Left ventricle myocardium inferior (tissue), 1 donor: ENCODE data around the gene PPP4R1. TPM values are rescaled to one million over a fixed set of nuclear protein-coding genes. Genes with fewer than 3 reads are reported as not detected.
A peak's percentile ranks its signal among the peaks of the same experiment; 100 is the strongest.

Experiments used
- DNase-seq: peaks from one replicate; pipeline ENCODE4 v3.0.0-alpha.2; 2020
- H3K27ac ChIP-seq: fragments of 200-600 bp; replicated peaks from 2 replicates; pipeline ENCODE4 v1.8.0; 2021
- H3K27me3 ChIP-seq: fragments of 200-600 bp; 2 replicates; pipeline ENCODE4 v1.8.0; 2021; ENCODE audit warnings: low read depth
- H3K36me3 ChIP-seq: fragments of 200-600 bp; 2 replicates; pipeline ENCODE4 v1.8.0; 2021
- H3K4me1 ChIP-seq: fragments of 200-600 bp; 2 replicates; pipeline ENCODE4 v1.8.0; 2021
- H3K4me3 ChIP-seq: fragments of 200-600 bp; 2 replicates; pipeline ENCODE4 v1.8.0; 2021; ENCODE audit warnings: mild to moderate bottlenecking, moderate library complexity
- H3K9me3 ChIP-seq: fragments of 200-600 bp; replicated peaks from 2 replicates; pipeline ENCODE4 v1.8.0; 2021
- intact Hi-C: fragments of 100-400 bp; cut with micrococcal nuclease; formaldehyde crosslinking; loops from one replicate; pipeline ENCODE4 v1.11.0; 2022
- total RNA-seq: library from RNA; stranded (reverse); fragmentation: NEBNext Ultra II Directional; extraction: Animal tissue kit (Norgen Biotek cat#: 25700); gene quantifications from one replicate; pipeline ENCODE4 v1.2.1, GENCODE V29; 2021
- TF ChIP-seq, protein P1 (sequence below): fragments of 200-600 bp; IDR thresholded peaks from 2 replicates; pipeline ENCODE4 v1.8.0; 2021; ENCODE audit warnings: antibody characterized with exemption, mild to moderate bottlenecking, borderline replicate concordance
- donor health status: DM: no; HTN: yes; CAD: no; lungs with severe emphysema.

PPP4R1 gene
- total RNA-seq, 1 donor from 2014 or later: 53.5 TPM

DNA sequence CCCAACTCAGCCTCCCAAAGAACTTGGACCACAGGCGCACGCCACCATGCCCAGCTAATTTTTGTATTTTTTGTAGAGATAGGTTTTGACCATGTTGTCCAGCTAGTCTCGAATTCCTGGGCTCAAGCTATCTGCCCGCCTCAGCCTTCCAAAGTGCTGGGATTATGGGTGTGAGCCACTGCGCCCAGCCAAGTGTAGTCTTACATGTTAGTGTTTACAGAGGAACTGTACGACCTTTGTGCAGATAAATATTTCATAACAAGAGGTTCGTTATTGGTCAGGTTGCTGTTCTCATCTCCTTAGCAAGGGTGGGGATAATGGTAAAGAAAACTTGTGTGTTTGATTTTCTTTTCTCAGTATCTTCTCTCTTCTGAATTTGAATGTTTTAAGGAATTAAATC is 92.6 kb downstream of the PPP4R1 start:
- H3K36me3 ChIP-seq: peaks cover 49% of the 10 kb centered on the region

DNA sequence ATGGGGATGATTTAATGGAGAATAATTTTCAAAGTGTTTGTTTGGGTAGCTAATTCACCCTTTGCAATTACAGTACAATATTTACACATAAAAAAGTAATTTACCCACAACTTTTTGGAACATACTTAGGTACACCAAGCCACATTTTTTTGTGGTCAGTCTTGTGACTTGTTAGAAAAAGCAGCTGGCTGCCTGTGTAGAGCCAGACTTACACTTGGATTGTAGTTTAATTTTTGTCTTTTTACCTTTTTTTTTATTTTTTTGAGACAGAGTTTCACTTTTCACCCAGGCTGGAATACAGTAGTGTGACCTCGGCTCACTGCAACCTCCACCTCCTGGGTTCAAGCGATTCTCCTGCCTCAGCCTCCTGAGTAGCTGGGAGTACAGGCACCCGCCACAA is 93.7 kb downstream of the PPP4R1 start:
- Histone ChIP-seq H3K4me1 (peaks cover 16% of the 10 kb centered on the region), H3K9me3 (no peaks in the 10 kb centered on the region), H3K36me3 (peaks cover 38% of the 10 kb centered on the region), H3K4me3 (no peak overlapping the region), H3K27me3 (no peaks in the 10 kb centered on the region), H3K27ac (no peak overlapping the region)
- no peak for DNase-seq
- intact Hi-C loops: no loop called here
- TF ChIP-seq, protein P1, sequence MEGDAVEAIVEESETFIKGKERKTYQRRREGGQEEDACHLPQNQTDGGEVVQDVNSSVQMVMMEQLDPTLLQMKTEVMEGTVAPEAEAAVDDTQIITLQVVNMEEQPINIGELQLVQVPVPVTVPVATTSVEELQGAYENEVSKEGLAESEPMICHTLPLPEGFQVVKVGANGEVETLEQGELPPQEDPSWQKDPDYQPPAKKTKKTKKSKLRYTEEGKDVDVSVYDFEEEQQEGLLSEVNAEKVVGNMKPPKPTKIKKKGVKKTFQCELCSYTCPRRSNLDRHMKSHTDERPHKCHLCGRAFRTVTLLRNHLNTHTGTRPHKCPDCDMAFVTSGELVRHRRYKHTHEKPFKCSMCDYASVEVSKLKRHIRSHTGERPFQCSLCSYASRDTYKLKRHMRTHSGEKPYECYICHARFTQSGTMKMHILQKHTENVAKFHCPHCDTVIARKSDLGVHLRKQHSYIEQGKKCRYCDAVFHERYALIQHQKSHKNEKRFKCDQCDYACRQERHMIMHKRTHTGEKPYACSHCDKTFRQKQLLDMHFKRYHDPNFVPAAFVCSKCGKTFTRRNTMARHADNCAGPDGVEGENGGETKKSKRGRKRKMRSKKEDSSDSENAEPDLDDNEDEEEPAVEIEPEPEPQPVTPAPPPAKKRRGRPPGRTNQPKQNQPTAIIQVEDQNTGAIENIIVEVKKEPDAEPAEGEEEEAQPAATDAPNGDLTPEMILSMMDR: no peak

More for the DNA sequence above, 92.6 kb downstream of the PPP4R1 start:
- DNase-seq: no peak
- intact Hi-C loops: no loop called here
- TF ChIP-seq, protein P1: no peak
- Histone ChIP-seq H3K27me3 (no peaks in the 10 kb centered on the region), H3K4me3 (no peak overlapping the region), H3K9me3 (no peaks in the 10 kb centered on the region), H3K4me1 (peaks cover 14% of the 10 kb centered on the region), H3K27ac (no peak overlapping the region)

DNA sequence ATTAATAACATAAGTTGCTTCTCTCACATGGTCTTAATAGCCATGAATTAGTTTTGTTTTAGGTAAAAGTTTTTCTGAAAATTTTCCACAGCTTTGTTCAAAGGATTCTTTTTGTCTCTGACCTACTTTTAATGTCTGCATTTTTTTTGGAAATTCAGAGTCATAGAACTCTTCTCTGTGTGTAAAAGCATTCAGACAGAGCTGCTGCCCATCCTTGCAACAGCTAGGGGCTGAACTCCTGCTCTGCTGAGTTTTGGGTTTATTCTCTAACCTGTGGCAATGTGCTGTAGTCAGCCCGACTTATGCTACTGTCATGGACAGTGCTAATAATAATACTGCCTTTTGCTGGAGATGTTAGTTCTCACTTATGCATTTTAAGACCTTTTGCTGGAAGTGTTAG is 95.0 kb downstream of the PPP4R1 start:
- Histone ChIP-seq H3K36me3 (peaks cover 27% of the 10 kb centered on the region), H3K27me3 (no peaks in the 10 kb centered on the region), H3K4me3 (no peak overlapping the region), H3K27ac (no peak overlapping the region), H3K4me1 (peaks cover 16% of the 10 kb centered on the region), H3K9me3 (no peaks in the 10 kb centered on the region)
- TF ChIP-seq, protein P1: no peak
- intact Hi-C loops: no loop called here
- no peak for DNase-seq

DNA sequence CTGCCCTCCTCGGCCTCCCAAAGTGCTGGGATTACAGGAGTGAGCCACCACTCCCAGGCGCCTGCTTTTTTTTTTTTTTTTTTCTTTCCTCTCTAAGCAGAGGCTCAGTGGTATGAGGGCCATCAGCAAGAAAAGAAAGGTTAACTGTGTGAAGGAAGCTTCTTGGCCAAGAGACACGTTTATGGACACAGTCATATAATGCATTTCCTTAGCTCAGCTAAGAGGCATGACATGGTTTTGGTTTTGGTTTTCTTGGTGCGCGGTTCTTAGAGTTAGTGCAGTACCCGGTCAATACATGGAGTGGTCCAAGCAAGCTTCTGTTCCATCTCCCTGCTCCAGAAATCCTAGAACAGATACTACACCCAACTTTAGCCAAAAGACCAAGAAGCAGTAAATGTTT is 96.5 kb downstream of the PPP4R1 start:
- H3K27ac ChIP-seq: peak overlapping the region; percentile 9
- H3K27me3 ChIP-seq: no peaks in the 10 kb centered on the region
- TF ChIP-seq, protein P1: no peak
- H3K4me3 ChIP-seq: no peak overlapping the region
- DNase-seq: no peak
- intact Hi-C loops: no loop called here
- H3K4me1 ChIP-seq: peaks cover 16% of the 10 kb centered on the region
- H3K36me3 ChIP-seq: peaks cover 32% of the 10 kb centered on the region
- H3K9me3 ChIP-seq: no peaks in the 10 kb centered on the region

DNA sequence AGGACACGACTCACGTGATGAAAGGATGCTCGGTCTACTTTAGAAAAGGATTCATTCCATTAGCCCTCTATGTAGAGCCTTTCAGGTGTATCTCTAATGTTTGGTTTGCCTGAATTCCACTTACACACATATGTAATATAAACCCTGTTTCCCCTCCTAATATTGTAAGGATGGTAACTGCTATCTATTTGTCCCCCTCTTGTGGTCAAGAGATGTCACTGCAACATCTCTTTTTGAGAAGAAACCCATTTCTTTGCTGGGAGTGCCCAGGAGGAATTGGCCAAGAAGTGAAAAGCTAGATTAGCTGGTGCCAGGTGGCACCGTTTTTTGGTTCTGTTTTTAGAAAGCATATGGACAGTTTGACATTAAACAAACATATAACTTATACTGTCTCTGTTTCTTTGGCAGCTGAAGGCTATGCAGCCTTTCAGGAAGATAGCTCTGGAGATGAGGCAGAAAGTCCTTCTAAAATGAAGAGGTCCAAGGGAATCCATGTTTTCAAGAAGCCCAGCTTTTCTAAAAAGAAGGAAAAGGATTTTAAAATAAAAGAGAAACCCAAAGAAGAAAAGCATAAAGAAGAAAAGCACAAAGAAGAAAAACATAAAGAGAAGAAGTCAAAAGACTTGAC is 97.8 kb downstream of the PPP4R1 start:
- H3K36me3 ChIP-seq: peaks cover 27% of the 10 kb centered on the region
- intact Hi-C loops: no loop called here
- H3K4me1 ChIP-seq: peaks cover 16% of the 10 kb centered on the region
- H3K9me3 ChIP-seq: no peaks in the 10 kb centered on the region
- H3K27me3 ChIP-seq: no peaks in the 10 kb centered on the region
- H3K4me3 ChIP-seq: no peak overlapping the region
- no peak overlapping the region for H3K27ac ChIP-seq
- DNase-seq: no peak
- TF ChIP-seq, protein P1: peak; percentile 85
